HG03432 (cell line): Measurements from ENCODE around the gene FFAR3.

Experiments
- ATAC-seq: cut with Tn5 transposase; IDR thresholded peaks from one replicate; pipeline ENCODE4 v1.9.1; 2021; ENCODE audit warnings: mild to moderate bottlenecking, moderate library complexity; ENCODE audit not compliant: unreplicated experiment

FFAR3 gene

GRCh38 chr19:35357867-35358573, at the start of gene FFAR3:
Gene FFAR3 (plus strand): TSS chr19:35358460. CDS start chr19:35358891, 431 bp downstream.
- ATAC-seq: no peak

- ATAC-seq: no peak
Measured at GRCh38 chr19:35308910-35309309, 49.4 kb upstream of the FFAR3 start.

GRCh38 chr19:35309481-35310279, 48.6 kb upstream of the FFAR3 start:
- no peak for ATAC-seq

- ATAC-seq: no peak
Measured at GRCh38 chr19:35310331-35310730, 47.9 kb upstream of the FFAR3 start.

GRCh38 chr19:35310811-35311465, 47.3 kb upstream of the FFAR3 start:
- ATAC-seq: no peak

- no peak for ATAC-seq
Measured at GRCh38 chr19:35311901-35312665, 46.2 kb upstream of the FFAR3 start.

GRCh38 chr19:35313587-35313986, 44.7 kb upstream of the FFAR3 start:
- ATAC-seq: no peak

- ATAC-seq: no peak
Measured at GRCh38 chr19:35314031-35314430, 44.2 kb upstream of the FFAR3 start.

- ATAC-seq: no peak
Measured at GRCh38 chr19:35314858-35315470, 43.3 kb upstream of the FFAR3 start.

- ATAC-seq: no peak
Measured at GRCh38 chr19:35315883-35316282, 42.4 kb upstream of the FFAR3 start.

GRCh38 chr19:35316560-35316959, 41.7 kb upstream of the FFAR3 start:
- ATAC-seq: no peak

GRCh38 chr19:35317464-35318043, 40.7 kb upstream of the FFAR3 start:
- no peak for ATAC-seq

GRCh38 chr19:35318679-35319448, 39.4 kb upstream of the FFAR3 start:
- ATAC-seq: no peak

- ATAC-seq: no peak
Measured at GRCh38 chr19:35320065-35320713, 38.1 kb upstream of the FFAR3 start.

GRCh38 chr19:35321291-35321690, 37.0 kb upstream of the FFAR3 start:
- ATAC-seq: no peak

GRCh38 chr19:35322014-35322413, 36.2 kb upstream of the FFAR3 start:
- ATAC-seq: no peak

GRCh38 chr19:35327642-35328041, 30.6 kb upstream of the FFAR3 start:
- no peak for ATAC-seq

- ATAC-seq: peak; percentile 34
Measured at GRCh38 chr19:35328851-35329285, 29.4 kb upstream of the FFAR3 start, which contains the start of gene CD22. Gene CD22 (plus strand): TSS chr19:35329187. CDS start chr19:35332041, 2,854 bp downstream.

- ATAC-seq: peak; percentile 11
Measured at GRCh38 chr19:35329323-35329722, 28.9 kb upstream of the FFAR3 start.
